Natural killer cell treated with Interleukin-12 subunit alpha and Interleukin-12 subunit beta and Interleukin-15 and Interleukin-18, amount 100 ng/mL, for 72 hours (primary cell): ENCODE results near the gene ABCA2. TPM values are rescaled to one million over a fixed set of nuclear protein-coding genes. Genes with fewer than 3 reads are reported as not detected.

Experiments
- ATAC-seq, 2 donors: fragments of 150-1000 bp; cut with Tn5 transposase in 1 of 2; sonication (Bioruptor Pico), chemical (Tn5 transposase) in 1 of 2; 2 replicates each; pipeline ENCODE4 v1.10.0; 2021
- DNase-seq: peaks from one replicate; pipeline ENCODE4 v3.0.0; 2022; ENCODE audit warnings: low spot score
- H3K27ac Mint-ChIP-seq, 2 donors: 1 replicate in 1 of 2; 2 replicates in 1 of 2; pipeline ENCODE4 v1.8.0; 2022; ENCODE audit warnings: mixed read lengths in 2 of 2, mild to moderate bottlenecking in 1 of 2, moderate library complexity in 1 of 2
- H3K27me3 Mint-ChIP-seq, 2 donors: 1 replicate in 1 of 2; 2 replicates in 1 of 2; pipeline ENCODE4 v1.8.0; 2022; ENCODE audit warnings: mixed read lengths in 2 of 2
- H3K36me3 Mint-ChIP-seq: one replicate; pipeline ENCODE4 v1.8.0; 2022; ENCODE audit warnings: mixed read lengths
- H3K4me1 Mint-ChIP-seq, 2 donors: 1 replicate in 1 of 2; 2 replicates in 1 of 2; pipeline ENCODE4 v1.8.0; 2022; ENCODE audit warnings: low read depth in 2 of 2, mixed read lengths in 2 of 2, mild to moderate bottlenecking in 1 of 2
- H3K4me3 Mint-ChIP-seq: one replicate; pipeline ENCODE4 v1.8.0; 2022; ENCODE audit warnings: mixed read lengths
- H3K9me3 Mint-ChIP-seq: 2 replicates; pipeline ENCODE4 v1.8.0; 2022; ENCODE audit warnings: mixed read lengths
- total RNA-seq, 2 donors: library from RNA; stranded (reverse); gene quantifications; one replicate each; pipeline ENCODE4 v1.2.3, GENCODE V29; 2022

ABCA2 gene
- total RNA-seq, 2 donors from 2014 or later = 77.6 to 109 TPM

- DNase-seq = no peak
- H3K36me3 Mint-ChIP-seq = no peaks in the 10 kb centered on the region
- no peak overlapping the region for H3K27ac Mint-ChIP-seq
- no peaks in the 10 kb centered on the region for H3K27me3 Mint-ChIP-seq
- no peak for ATAC-seq
- H3K4me1 Mint-ChIP-seq = peaks cover 27 to 43% of the 10 kb centered on the region in 2 donors
- H3K9me3 Mint-ChIP-seq = peaks cover 4% of the 10 kb centered on the region
- no peak overlapping the region for H3K4me3 Mint-ChIP-seq
These were observed 67.1 kb downstream of the ABCA2 start for GRCh38 chr9:136960938-136961275.

- Mint-ChIP-seq H3K27ac (peak overlapping the region in 1 of 2 donors; percentile 58), H3K9me3 (peaks cover 4% of the 10 kb centered on the region), H3K36me3 (no peaks in the 10 kb centered on the region), H3K27me3 (no peaks in the 10 kb centered on the region), H3K4me3 (peak overlapping the region; percentile 44), H3K4me1 (peaks cover 22 to 39% of the 10 kb centered on the region in 2 donors)
- DNase-seq = no peak
- peak in 1 of 2 donors; percentile 2 for ATAC-seq
These were observed 67.7 kb downstream of the ABCA2 start for GRCh38 chr9:136960212-136960937.

- Mint-ChIP-seq H3K4me3 (no peak overlapping the region), H3K27me3 (no peaks in the 10 kb centered on the region), H3K36me3 (no peaks in the 10 kb centered on the region), H3K4me1 (peaks cover 22 to 46% of the 10 kb centered on the region in 2 donors), H3K9me3 (peaks cover 4% of the 10 kb centered on the region), H3K27ac (peak overlapping the region in 1 of 2 donors; percentile 58)
- ATAC-seq (peak; percentile 31 to 60), DNase-seq (no peak)
These were observed 68.9 kb downstream of the ABCA2 start for GRCh38 chr9:136958898-136959850.

GRCh38 chr9:136958473-136958872 is 69.6 kb downstream of the ABCA2 start:
- H3K4me1 Mint-ChIP-seq = peaks cover 22 to 46% of the 10 kb centered on the region in 2 donors
- DNase-seq (no peak), ATAC-seq (no peak)
- H3K36me3 Mint-ChIP-seq = no peaks in the 10 kb centered on the region
- H3K9me3 Mint-ChIP-seq = peaks cover 4% of the 10 kb centered on the region
- no peak overlapping the region for H3K4me3 Mint-ChIP-seq
- H3K27ac Mint-ChIP-seq = no peak overlapping the region
- H3K27me3 Mint-ChIP-seq = no peaks in the 10 kb centered on the region

GRCh38 chr9:136957901-136958300 is 70.1 kb downstream of the ABCA2 start:
- DNase-seq (no peak), ATAC-seq (no peak)
- Mint-ChIP-seq H3K27ac (no peak overlapping the region), H3K9me3 (peaks cover 4% of the 10 kb centered on the region), H3K27me3 (no peaks in the 10 kb centered on the region), H3K4me3 (no peak overlapping the region), H3K4me1 (peaks cover 17 to 41% of the 10 kb centered on the region in 2 donors), H3K36me3 (no peaks in the 10 kb centered on the region)

GRCh38 chr9:136957461-136957860 is 70.6 kb downstream of the ABCA2 start:
- H3K27ac Mint-ChIP-seq = no peak overlapping the region
- H3K9me3 Mint-ChIP-seq = peaks cover 4% of the 10 kb centered on the region
- H3K27me3 Mint-ChIP-seq = no peaks in the 10 kb centered on the region
- ATAC-seq = no peak
- no peak for DNase-seq
- no peak overlapping the region for H3K4me3 Mint-ChIP-seq
- peaks cover 14 to 39% of the 10 kb centered on the region in 2 donors for H3K4me1 Mint-ChIP-seq
- no peaks in the 10 kb centered on the region for H3K36me3 Mint-ChIP-seq

Other genes with a start within 250 kb of the ABCA2 start
- 10 to 100 TPM; 31.9 to 50.5 TPM for gene TMEM141, start 236.9 kb downstream of the ABCA2 start, total RNA-seq
- under 1 TPM; 0.38 to 0.45 TPM for gene CCDC183, start 231.9 kb downstream of the ABCA2 start, total RNA-seq
- gene RABL6, start 220.3 kb downstream of the ABCA2 start, total RNA-seq = 100 to 1,000 TPM in 1 of 2 donors, 10 to 100 TPM in 1; 74.1 to 151 TPM
- 10 to 100 TPM in 1 of 2 donors, 1 to 10 TPM in 1; 7.8 to 11.2 TPM for gene AJM1, start 185.8 kb downstream of the ABCA2 start, total RNA-seq
- 100 to 1,000 TPM in 1 of 2 donors, 10 to 100 TPM in 1; 71.5 to 108 TPM for gene PHPT1, start 178.8 kb downstream of the ABCA2 start, total RNA-seq
- 10 to 100 TPM; 16.0 to 17.2 TPM for gene MAMDC4, start 175.9 kb downstream of the ABCA2 start, total RNA-seq
- 100 to 1,000 TPM; 299 to 453 TPM for gene EDF1, start 161.9 kb downstream of the ABCA2 start, total RNA-seq
- gene TRAF2, start 141.7 kb downstream of the ABCA2 start, total RNA-seq = 100 to 1,000 TPM in 1 of 2 donors, 10 to 100 TPM in 1; 55.7 to 107 TPM
- 100 to 1,000 TPM; 102 to 155 TPM for gene FBXW5, start 83.5 kb downstream of the ABCA2 start, total RNA-seq
- gene C8G, start 83.0 kb downstream of the ABCA2 start, total RNA-seq = 1 to 10 TPM; 2.4 to 2.5 TPM
- 1 to 10 TPM; 2.0 to 2.2 TPM for gene LCN12, start 76.0 kb downstream of the ABCA2 start, total RNA-seq
- gene PTGDS, start 50.7 kb downstream of the ABCA2 start, total RNA-seq = 1 to 10 TPM; 1.7 to 4.4 TPM
- gene LCNL1, start 45.2 kb downstream of the ABCA2 start, total RNA-seq = under 1 TPM in 1 of 2 donors, not detected in 1; 0.21 TPM
- 100 to 1,000 TPM in 1 of 2 donors, 10 to 100 TPM in 1; 64.0 to 118 TPM for gene PAXX, start 35.8 kb downstream of the ABCA2 start, total RNA-seq
- 10 to 100 TPM in 1 of 2 donors, 1 to 10 TPM in 1; 4.3 to 38.2 TPM for gene CLIC3, start 31.7 kb downstream of the ABCA2 start, total RNA-seq
- gene FUT7, start 3.9 kb upstream of the ABCA2 start, total RNA-seq = 10 to 100 TPM; 10.0 to 17.8 TPM
- gene NPDC1, start 17.9 kb upstream of the ABCA2 start, total RNA-seq = 10 to 100 TPM; 11.2 to 41.7 TPM
- not detected for gene ENTPD2, start 25.8 kb upstream of the ABCA2 start, total RNA-seq
- 10 to 100 TPM in 1 of 2 donors, 1 to 10 TPM in 1; 9.5 to 20.8 TPM for gene SAPCD2, start 42.3 kb upstream of the ABCA2 start, total RNA-seq
- 10 to 100 TPM; 19.9 to 22.0 TPM for gene UAP1L1, start 49.3 kb upstream of the ABCA2 start, total RNA-seq
- gene MAN1B1, start 58.7 kb upstream of the ABCA2 start, total RNA-seq = 10 to 100 TPM; 34.1 to 55.8 TPM
- 100 to 1,000 TPM; 188 to 310 TPM for gene DPP7, start 86.5 kb upstream of the ABCA2 start, total RNA-seq
- gene GRIN1, start 110.9 kb upstream of the ABCA2 start, total RNA-seq = under 1 TPM in 1 of 2 donors, not detected in 1; 0.11 TPM
- not detected for gene LRRC26, start 141.8 kb upstream of the ABCA2 start, total RNA-seq
- gene TMEM210, start 143.8 kb upstream of the ABCA2 start, total RNA-seq = not detected
- gene ANAPC2, start 160.3 kb upstream of the ABCA2 start, total RNA-seq = 10 to 100 TPM; 75.5 to 98.1 TPM
- 10 to 100 TPM; 78.3 to 91.4 TPM for gene SSNA1, start 160.4 kb upstream of the ABCA2 start, total RNA-seq
- 10 to 100 TPM in 1 of 2 donors, 1 to 10 TPM in 1; 9.0 to 19.1 TPM for gene TPRN, start 172.5 kb upstream of the ABCA2 start, total RNA-seq
- 10 to 100 TPM; 25.0 to 43.9 TPM for gene TMEM203, start 177.4 kb upstream of the ABCA2 start, total RNA-seq
- 10 to 100 TPM; 33.0 to 81.9 TPM for gene NDOR1, start 177.5 kb upstream of the ABCA2 start, total RNA-seq
- gene RNF208, start 194.0 kb upstream of the ABCA2 start, total RNA-seq = 1 to 10 TPM; 1.4 to 1.9 TPM
- gene CYSRT1, start 196.9 kb upstream of the ABCA2 start, total RNA-seq = under 1 TPM; 0.29 to 0.33 TPM
- not detected for gene RNF224, start 199.3 kb upstream of the ABCA2 start, total RNA-seq
- gene SLC34A3, start 202.7 kb upstream of the ABCA2 start, total RNA-seq = not detected
- gene TUBB4B, start 213.1 kb upstream of the ABCA2 start, total RNA-seq = 100 to 1,000 TPM; 332 to 432 TPM
- gene STPG3, start 223.0 kb upstream of the ABCA2 start, total RNA-seq = not detected
- 10 to 100 TPM; 58.8 to 90.3 TPM for gene NELFB, start 227.1 kb upstream of the ABCA2 start, total RNA-seq
- 10 to 100 TPM; 31.1 to 38.4 TPM for gene TOR4A, start 249.5 kb upstream of the ABCA2 start, total RNA-seq